ENCODE results near the gene TMEM269.
"Not testable (repeated sequence)": the region's sequence is repeated elsewhere in the genome, so short reads cannot be mapped to it uniquely, and the experiment has no call there.

TMEM269 gene

GRCh38 chr1:42748461-42749410, 36.1 kb upstream of the TMEM269 start:
- DNase-seq, result no peak

GRCh38 chr1:42750041-42750440, 34.8 kb upstream of the TMEM269 start:
- no peak for DNase-seq

- not testable (repeated sequence) for DNase-seq
These were observed 33.2 kb upstream of the TMEM269 start for GRCh38 chr1:42751511-42752070.

- no peak for DNase-seq
These were observed 32.5 kb upstream of the TMEM269 start for GRCh38 chr1:42752284-42752683.

GRCh38 chr1:42753070-42753469, 31.7 kb upstream of the TMEM269 start:
- no peak for DNase-seq

GRCh38 chr1:42756956-42757891, 27.6 kb upstream of the TMEM269 start:
- no peak for DNase-seq

- no peak for DNase-seq
These were observed 26.9 kb upstream of the TMEM269 start for GRCh38 chr1:42757892-42758275.

- no peak for DNase-seq
These were observed 26.1 kb upstream of the TMEM269 start for GRCh38 chr1:42758641-42759040.

GRCh38 chr1:42759114-42759513, 25.7 kb upstream of the TMEM269 start:
- DNase-seq, result no peak

- DNase-seq, result no peak
These were observed 23.2 kb upstream of the TMEM269 start for GRCh38 chr1:42761567-42761966.

- no peak for DNase-seq
These were observed 22.5 kb upstream of the TMEM269 start for GRCh38 chr1:42762269-42762668.

- DNase-seq, result no peak
These were observed 19.5 kb upstream of the TMEM269 start for GRCh38 chr1:42765269-42765668.

- peak in 1 of 2 experiments; percentile 37 for DNase-seq
These were observed 18.7 kb upstream of the TMEM269 start for GRCh38 chr1:42765832-42766740.

- DNase-seq, result peak; percentile 96 to 98
These were observed 17.9 kb upstream of the TMEM269 start, which contains the start of the genes C1orf50 and P3H1 for GRCh38 chr1:42766741-42767509. C1orf50 (plus strand) TSS chr1:42767249; CDS start chr1:42767312, 63 bp downstream. P3H1 (minus strand) TSS chr1:42767028; CDS start chr1:42766971, 57 bp downstream.

- no peak for DNase-seq
These were observed 17.2 kb upstream of the TMEM269 start for GRCh38 chr1:42767510-42768000.

- DNase-seq, result no peak
These were observed 16.6 kb upstream of the TMEM269 start for GRCh38 chr1:42768172-42768571.

GRCh38 chr1:42769811-42770210, 15.0 kb upstream of the TMEM269 start:
- no peak for DNase-seq

GRCh38 chr1:42773420-42773819, 11.4 kb upstream of the TMEM269 start:
- no peak for DNase-seq

GRCh38 chr1:42774928-42775526, 9.8 kb upstream of the TMEM269 start:
- no peak for DNase-seq

- DNase-seq, result no peak
These were observed 8.3 kb upstream of the TMEM269 start for GRCh38 chr1:42776502-42776901.
